ENCODE data around the gene GBGT1.

DNA sequence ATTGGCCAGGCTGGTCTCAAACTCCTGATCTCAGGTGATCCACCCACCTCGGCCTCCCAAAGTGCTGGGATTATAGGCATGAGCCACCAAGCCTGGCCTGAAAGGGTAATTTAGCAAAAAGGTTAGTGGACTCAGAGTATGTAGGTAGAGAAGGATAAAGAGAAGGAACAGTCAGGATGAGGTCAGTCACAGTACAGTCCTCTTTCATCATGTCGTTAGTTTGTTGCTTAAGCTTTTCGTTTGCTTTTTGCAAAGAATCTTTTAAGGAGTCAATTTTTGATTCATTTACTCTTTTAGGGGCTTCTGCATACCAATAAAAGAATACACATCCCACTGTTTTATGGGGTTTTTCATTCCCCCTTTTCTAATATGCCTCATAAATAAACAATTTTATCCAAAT is 17.8 kb upstream of the GBGT1 start:
- TF ChIP-seq, protein P1, sequence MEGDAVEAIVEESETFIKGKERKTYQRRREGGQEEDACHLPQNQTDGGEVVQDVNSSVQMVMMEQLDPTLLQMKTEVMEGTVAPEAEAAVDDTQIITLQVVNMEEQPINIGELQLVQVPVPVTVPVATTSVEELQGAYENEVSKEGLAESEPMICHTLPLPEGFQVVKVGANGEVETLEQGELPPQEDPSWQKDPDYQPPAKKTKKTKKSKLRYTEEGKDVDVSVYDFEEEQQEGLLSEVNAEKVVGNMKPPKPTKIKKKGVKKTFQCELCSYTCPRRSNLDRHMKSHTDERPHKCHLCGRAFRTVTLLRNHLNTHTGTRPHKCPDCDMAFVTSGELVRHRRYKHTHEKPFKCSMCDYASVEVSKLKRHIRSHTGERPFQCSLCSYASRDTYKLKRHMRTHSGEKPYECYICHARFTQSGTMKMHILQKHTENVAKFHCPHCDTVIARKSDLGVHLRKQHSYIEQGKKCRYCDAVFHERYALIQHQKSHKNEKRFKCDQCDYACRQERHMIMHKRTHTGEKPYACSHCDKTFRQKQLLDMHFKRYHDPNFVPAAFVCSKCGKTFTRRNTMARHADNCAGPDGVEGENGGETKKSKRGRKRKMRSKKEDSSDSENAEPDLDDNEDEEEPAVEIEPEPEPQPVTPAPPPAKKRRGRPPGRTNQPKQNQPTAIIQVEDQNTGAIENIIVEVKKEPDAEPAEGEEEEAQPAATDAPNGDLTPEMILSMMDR (IDR thresholded peaks at IDR 0.05; ENCODE audit: low read length): no peak
- no peak for TF ChIP-seq EZH2 (IDR thresholded peaks at IDR 0.05; ENCODE audit: borderline replicate concordance, low read length)

Data from OCI-LY1 (cell line).